Lower leg skin (tissue), 3 donors: Measurements from ENCODE around the gene GATA5.

Experiments used
- CTCF ChIP-seq, 3 donors: fragments of 450-650 bp; IDR thresholded peaks; one replicate each; pipeline ENCODE4 v1.5.1; 2016; ENCODE audit warnings: antibody characterized with exemption in 3 of 3, mild to moderate bottlenecking in 3 of 3, moderate library complexity in 2 of 3
- POLR2A ChIP-seq, 2 donors: fragments of 450-650 bp; IDR thresholded peaks; one replicate each; pipeline ENCODE4 v1.6.1; 2016 to 2017; ENCODE audit warnings: antibody characterized with exemption in 2 of 2, mild to moderate bottlenecking in 1 of 2, moderate library complexity in 1 of 2

- TF ChIP-seq POLR2A (IDR thresholded peaks at IDR 0.05) (no peak), CTCF (IDR thresholded peaks at IDR 0.05) (no peak)
Measured at GRCh38 chr20:62517901-62518610, 42.3 kb upstream of the GATA5 start.
